ENCODE data around the gene TMPRSS6.

GRCh38 chr22:37153901-37154300 is 44.4 kb upstream of the TMPRSS6 start:
- TF ChIP-seq POLR2A (IDR thresholded peaks at IDR 0.05) (no peak), CTCF (IDR thresholded peaks at IDR 0.05) (no peak), POLR2AphosphoS5 (IDR thresholded peaks at IDR 0.05; ENCODE audit: insufficient read depth in 1 of 2, low read depth in 1 of 2) (no peak)
